HG03095 (cell line): Measurements from ENCODE around the gene ANKRD27.

Source experiments
- ATAC-seq: cut with Tn5 transposase; IDR thresholded peaks from one replicate; pipeline ENCODE4 v1.9.1; 2021; ENCODE audit warnings: moderate library complexity; ENCODE audit not compliant: unreplicated experiment

ANKRD27 gene

DNA sequence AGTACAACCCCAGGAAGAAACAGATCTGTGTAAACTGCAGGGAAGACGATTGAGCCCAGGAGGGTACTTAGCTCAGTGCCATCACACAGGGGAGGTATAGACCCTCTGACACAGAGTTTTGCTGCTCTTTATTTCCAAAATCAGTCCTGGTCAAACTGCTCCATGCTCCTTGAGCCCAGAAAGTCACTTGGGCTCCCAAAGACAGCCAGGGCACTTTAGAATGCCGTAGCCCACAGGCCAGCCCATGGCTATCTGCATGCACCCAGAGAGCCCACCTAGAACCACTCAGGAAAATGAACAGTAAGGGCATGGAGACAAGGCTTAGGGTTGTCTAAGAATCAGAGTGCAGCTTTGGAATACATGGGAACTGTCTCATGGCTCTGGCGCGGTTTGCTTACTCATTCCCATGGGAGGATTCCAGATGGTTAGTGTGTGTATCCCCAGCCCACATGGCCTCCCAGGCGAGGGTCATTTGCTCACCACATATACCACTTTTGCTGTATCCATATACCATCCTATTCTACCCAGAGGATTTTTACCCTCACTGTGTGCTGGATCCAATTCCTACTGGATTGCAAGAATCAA lies 108.6 kb downstream of the ANKRD27 start:
- ATAC-seq = no peak

DNA sequence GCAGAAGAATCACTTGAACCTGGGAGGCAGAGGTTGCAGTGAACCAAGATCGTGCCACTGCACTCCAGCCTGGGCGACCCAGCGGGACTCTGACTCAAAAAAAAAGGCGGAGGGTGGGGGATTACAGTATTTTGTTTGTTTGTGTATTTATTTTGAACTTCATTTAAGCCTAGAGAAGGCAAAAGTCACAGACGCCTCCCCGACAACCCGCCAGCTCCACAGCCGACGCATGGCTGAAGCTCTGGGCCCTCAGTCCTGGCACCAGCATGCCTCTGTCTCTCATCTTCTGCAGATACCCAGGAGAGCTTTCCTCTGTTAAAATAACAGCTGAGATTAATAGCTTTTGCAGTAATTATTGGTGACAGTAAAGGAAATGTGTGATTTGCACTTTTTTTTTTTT lies 111.2 kb downstream of the ANKRD27 start:
- no peak for ATAC-seq

DNA sequence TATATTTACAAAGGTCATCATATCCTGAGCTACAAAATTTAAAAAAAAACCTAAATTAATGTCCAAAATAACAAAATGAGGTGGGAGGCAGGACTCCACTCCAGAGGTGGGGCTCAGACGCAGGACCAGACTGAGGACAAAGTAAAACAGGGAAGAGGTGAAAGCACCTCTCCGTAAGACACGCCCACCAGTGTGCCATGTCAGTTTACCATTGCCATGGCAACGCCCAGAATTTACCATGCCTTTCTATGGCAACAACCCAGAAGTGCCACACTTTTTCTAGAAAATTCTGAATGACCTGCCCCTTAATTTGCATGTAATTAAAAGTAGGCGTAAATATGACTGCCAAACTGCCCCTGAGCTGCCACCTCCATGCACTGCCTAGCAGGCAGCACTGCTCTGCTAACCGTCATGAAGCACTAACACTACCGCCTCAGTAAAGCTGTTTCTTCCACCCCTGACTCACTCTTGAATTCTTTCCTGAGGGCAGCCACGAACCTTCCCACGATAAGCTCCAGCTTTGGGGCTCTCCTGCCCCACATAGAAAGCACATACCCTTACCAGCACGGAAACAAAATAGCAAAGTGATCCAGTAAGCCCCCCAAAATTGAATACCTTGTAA lies 116.3 kb downstream of the ANKRD27 start:
- no peak for ATAC-seq

DNA sequence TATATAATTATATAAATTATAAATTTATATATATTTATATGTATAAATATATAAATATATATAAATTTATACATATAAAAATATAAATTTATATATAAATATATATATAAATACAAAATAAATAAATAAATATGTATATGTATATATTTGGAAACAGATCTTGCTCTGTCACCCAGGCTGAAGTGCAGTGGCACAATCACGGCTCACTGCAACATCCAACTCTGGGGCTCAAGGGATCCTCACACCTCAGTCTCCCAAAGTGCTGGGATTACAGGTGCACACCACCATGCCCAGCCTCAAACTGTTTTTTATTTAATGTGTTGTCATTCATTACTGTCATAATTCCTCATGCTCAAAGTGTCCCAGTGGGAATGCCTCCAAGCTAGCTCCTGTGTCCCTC lies 119.2 kb downstream of the ANKRD27 start:
- no peak for ATAC-seq

DNA sequence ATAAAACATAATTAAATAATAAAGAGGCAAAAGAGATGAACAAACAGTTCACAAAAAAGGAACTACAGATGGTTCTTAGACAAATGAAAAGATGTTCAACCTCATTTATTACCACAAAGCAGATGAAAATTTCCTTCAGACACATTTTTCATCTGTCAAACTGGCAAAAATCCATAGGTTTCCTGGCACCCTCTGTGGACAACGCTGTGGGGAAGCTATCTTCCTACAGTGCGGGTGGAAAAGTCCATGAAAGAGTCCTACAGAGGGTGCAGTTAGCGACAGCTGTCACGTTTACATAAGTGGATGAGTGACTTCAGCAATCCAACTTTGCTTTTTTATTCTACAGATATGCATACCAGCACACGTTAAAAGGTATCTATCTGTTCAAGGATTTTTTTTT lies 124.3 kb downstream of the ANKRD27 start:
- ATAC-seq = no peak
